H1 (cell line): Measurements from ENCODE around the gene MCAT. TPM values are rescaled to one million over a fixed set of nuclear protein-coding genes. Genes with fewer than 3 reads are reported as not detected.

ENCODE experiments used
- CTCF ChIA-PET: fragments of 300-600 bp; sonication (Branson Sonifier 250); formaldehyde crosslinking; loops from one replicate; lab custom pipeline; 2021; ENCODE audit not compliant: partially characterized antibody; lab: Charles Lee
- POLR2A ChIA-PET: fragments of 300-600 bp; sonication (Branson Sonifier 250); formaldehyde crosslinking; loops from one replicate; lab custom pipeline; 2021; ENCODE audit warnings: inconsistent platforms; ENCODE audit not compliant: partially characterized antibody; lab: Charles Lee
- DNase-seq, 2 experiments: peaks; one replicate each; pipeline versions ENCODE4 v3.0.0 to v3.0.0-alpha.2; 2010 to 2022; ENCODE audit warnings: low spot score in 2 of 2, low read depth in 1 of 2, mixed read lengths in 1 of 2
- FAIRE-seq: peaks from 2 replicates; lab custom pipeline; 2011; peaks lifted over from hg19 to GRCh38; lab: Jason Lieb, UNC
- H2AFZ ChIP-seq: 2 replicates; pipeline ENCODE4 v1.8.1; 2012; ENCODE audit warnings: low read length, inconsistent platforms
- H2AK5ac ChIP-seq: 2 replicates; pipeline ENCODE4 v1.6.1; 2013; ENCODE audit warnings: low read depth, low read length
- H2BK120ac ChIP-seq: replicated peaks from 2 replicates; pipeline ENCODE3; 2013; ENCODE audit warnings: low read depth, low read length, inconsistent platforms
- H2BK12ac ChIP-seq: 2 replicates; pipeline ENCODE4 v1.6.1; 2013; ENCODE audit warnings: low read depth, low read length
- H2BK15ac ChIP-seq: 2 replicates; pipeline ENCODE4 v1.6.1; 2013; ENCODE audit warnings: low read length
- H2BK20ac ChIP-seq: 2 replicates; pipeline ENCODE4 v1.6.1; 2013; ENCODE audit warnings: low read length
- H2BK5ac ChIP-seq: 2 replicates; pipeline ENCODE4 v1.6.1; 2013; ENCODE audit warnings: low read depth, low read length
- H3K14ac ChIP-seq: 2 replicates; pipeline ENCODE4 v1.6.1; 2013; ENCODE audit warnings: inconsistent platforms; ENCODE audit not compliant: insufficient read length
- H3K18ac ChIP-seq: 2 replicates; pipeline ENCODE4 v1.6.1; 2013; ENCODE audit warnings: low read length; ENCODE audit errors: extremely low read depth
- H3K23ac ChIP-seq: 2 replicates; pipeline ENCODE4 v1.6.1; 2013; ENCODE audit warnings: inconsistent platforms; ENCODE audit not compliant: insufficient read length
- H3K23me2 ChIP-seq: 2 replicates; pipeline ENCODE4 v1.6.1; 2013; ENCODE audit warnings: low read depth, low read length
- H3K27ac ChIP-seq: 2 replicates; pipeline ENCODE4 v1.6.1; 2011; ENCODE audit warnings: low read depth, low read length, inconsistent platforms
- H3K27me3 ChIP-seq, 4 experiments: replicated peaks in 1 of 4; 1 replicate in 1 of 4; 2 replicates in 3 of 4; pipeline versions ENCODE4 v1.6.1 to v1.8.1; 2011 to 2013; ENCODE audit warnings: low read length in 3 of 4, mild to moderate bottlenecking in 3 of 4, inconsistent platforms in 2 of 4, mixed read lengths in 2 of 4, moderate library complexity in 1 of 4; ENCODE audit not compliant: control insufficient read depth in 3 of 4, insufficient read depth in 3 of 4; ENCODE audit errors: extremely low read depth in 1 of 4
- H3K36me3 ChIP-seq, 4 experiments: 2 replicates each; pipeline versions ENCODE4 v1.6.1 to v1.8.1; 2011 to 2013; ENCODE audit warnings: mild to moderate bottlenecking in 4 of 4, low read length in 3 of 4, moderate library complexity in 2 of 4, control low read depth in 1 of 4, inconsistent platforms in 1 of 4; ENCODE audit not compliant: insufficient read depth in 4 of 4, control insufficient read depth in 2 of 4
- H3K4ac ChIP-seq: replicated peaks from 2 replicates; pipeline ENCODE3; 2013; ENCODE audit warnings: low read length, low read depth, mixed read lengths, inconsistent platforms; ENCODE audit not compliant: insufficient read length
- H3K4me1 ChIP-seq, 4 experiments: replicated peaks in 1 of 4; 1 replicate in 1 of 4; 2 replicates in 3 of 4; pipeline versions ENCODE4 v1.6.1 to v1.8.1; 2011 to 2013; ENCODE audit warnings: low read length in 3 of 4, inconsistent platforms in 2 of 4, mixed read lengths in 1 of 4; ENCODE audit not compliant: insufficient read depth in 4 of 4, control insufficient read depth in 3 of 4
- H3K4me2 ChIP-seq, 2 experiments: 2 replicates each; pipeline versions ENCODE4 v1.6.1 to v1.8.1; 2011 to 2013; ENCODE audit warnings: low read depth in 2 of 2, low read length in 2 of 2, control low read depth in 1 of 2, inconsistent platforms in 1 of 2, mild to moderate bottlenecking in 1 of 2; ENCODE audit not compliant: insufficient read depth in 1 of 2
- H3K4me3 ChIP-seq, 4 experiments: fragments of 200-600, 300-600 bp in 1 of 4; sonication (generic), shearing (Covaris generic), sonication (Bioruptor Twin) in 1 of 4; 2 replicates each; pipeline versions ENCODE4 v1.5.1 to v1.8.1; 2011 to 2016; ENCODE audit warnings: low read length in 4 of 4, low read depth in 3 of 4, control low read depth in 2 of 4, inconsistent platforms in 2 of 4, mild to moderate bottlenecking in 2 of 4, mixed read lengths in 1 of 4, moderate library complexity in 1 of 4; ENCODE audit not compliant: insufficient read depth in 2 of 4; ENCODE audit errors: extremely low read depth in 1 of 4
- H3K56ac ChIP-seq: replicated peaks from 2 replicates; pipeline ENCODE3; 2013; ENCODE audit warnings: low read depth, mild to moderate bottlenecking, mixed read lengths, low read length, inconsistent platforms; ENCODE audit not compliant: insufficient read length
- H3K79me1 ChIP-seq: 2 replicates; pipeline ENCODE4 v1.6.1; 2013; ENCODE audit warnings: low read depth, low read length, control low read depth
- H3K79me2 ChIP-seq, 2 experiments: 2 replicates each; pipeline versions ENCODE4 v1.6.1 to v1.8.1; 2012 to 2013; ENCODE audit warnings: low read length in 2 of 2, mild to moderate bottlenecking in 2 of 2, inconsistent platforms in 1 of 2; ENCODE audit not compliant: insufficient read depth in 2 of 2, control insufficient read depth in 1 of 2
- H3K9ac ChIP-seq, 4 experiments: replicated peaks in 1 of 4; 1 replicate in 1 of 4; 2 replicates in 3 of 4; pipeline versions ENCODE4 v1.6.1 to v1.8.1; 2011 to 2013; ENCODE audit warnings: low read depth in 3 of 4, low read length in 3 of 4, control low read depth in 2 of 4, mild to moderate bottlenecking in 2 of 4, moderate library complexity in 2 of 4, inconsistent platforms in 1 of 4; ENCODE audit errors: extremely low read depth in 1 of 4
- H3K9me3 ChIP-seq, 2 experiments: 2 replicates each; pipeline versions ENCODE4 v1.6.1 to v1.8.1; 2012 to 2013; ENCODE audit warnings: mild to moderate bottlenecking in 2 of 2, moderate library complexity in 2 of 2, control low read depth in 1 of 2, inconsistent platforms in 1 of 2, low read depth in 1 of 2, low read length in 1 of 2, mixed read lengths in 1 of 2; ENCODE audit not compliant: insufficient read depth in 2 of 2
- H4K20me1 ChIP-seq, 2 experiments: replicated peaks in 1 of 2; 2 replicates each; pipeline versions ENCODE3 to v1.8.1; 2011 to 2013; ENCODE audit warnings: inconsistent platforms in 2 of 2, low read length in 2 of 2, mild to moderate bottlenecking in 1 of 2; ENCODE audit not compliant: insufficient read depth in 2 of 2, control insufficient read depth in 1 of 2
- H4K5ac ChIP-seq: 2 replicates; pipeline ENCODE4 v1.6.1; 2013; ENCODE audit warnings: low read length, low read depth, mixed read lengths, inconsistent platforms; ENCODE audit not compliant: insufficient read length
- H4K8ac ChIP-seq: 2 replicates; pipeline ENCODE4 v1.8.0; 2013; ENCODE audit warnings: mild to moderate bottlenecking, moderate library complexity, low read length, inconsistent platforms; ENCODE audit not compliant: insufficient read depth; ENCODE audit errors: extremely low read depth
- H4K91ac ChIP-seq: replicated peaks from 2 replicates; pipeline ENCODE3; 2013; ENCODE audit warnings: low read length, mixed read lengths, inconsistent platforms; ENCODE audit not compliant: insufficient read length
- CBX5 ChIP-seq: fragments of 300-800, 300-1000 bp; sonication (generic); IDR thresholded peaks from 2 replicates; pipeline ENCODE4 v1.7.1; 2016; ENCODE audit warnings: antibody characterized with exemption, low read length, low read depth
- MAX ChIP-seq: IDR thresholded peaks from 2 replicates; pipeline ENCODE4 v1.6.1; 2012; ENCODE audit warnings: inconsistent platforms
- SIRT6 ChIP-seq: IDR thresholded peaks from one replicate; pipeline ENCODE4 v1.7.1; 2012; ENCODE audit warnings: low read length, inconsistent platforms
- SUZ12 ChIP-seq: fragments of 200-600 bp; sonication (generic); IDR thresholded peaks from 2 replicates; pipeline ENCODE4 v1.6.1; 2012; ENCODE audit warnings: mild to moderate bottlenecking, inconsistent platforms, low read length, moderate library complexity, mixed read lengths
- TEAD4 ChIP-seq: IDR thresholded peaks from 2 replicates; pipeline ENCODE4 v1.6.1; 2012; ENCODE audit warnings: low read depth, low read length, inconsistent platforms, mixed read lengths
- WGBS, 2 experiments: shearing (Covaris generic) in 1 of 2; methylation state at CpG; one replicate each; pipeline versions ENCODE4 v1.1.6 to v1.1.7; 2013 to 2015; ENCODE audit warnings: low lambda C conversion rate in 2 of 2, mixed read lengths in 2 of 2, inconsistent platforms in 1 of 2, low coverage in 1 of 2, missing lambda C conversion rate in 1 of 2; ENCODE audit not compliant: insufficient replicate concordance in 2 of 2, insufficient coverage in 1 of 2, insufficient read length in 1 of 2; ENCODE audit errors: extremely low coverage in 1 of 2, missing lambda C conversion rate in 1 of 2; 5-methylcytosine and 5-hydroxymethylcytosine counted together
- polyA plus RNA-seq, 7 experiments: library from polyadenylated mRNA; depleted of rRNA in 3 of 7; stranded (reverse) in 5 of 7; unstranded in 2 of 7; fragments of >200 nt in 5 of 7; fragments of 200-250 nt in 2 of 7; gene quantifications; 1 replicate in 5 of 7; 2 replicates in 1 of 7; 4 replicates in 1 of 7; pipeline versions ENCODE4 v1.2.1 to v1.2.3, GENCODE V29; 2011 to 2013; ENCODE audit warnings: missing spikeins in 2 of 7, mixed read lengths in 2 of 7
- total RNA-seq: library from RNA; stranded (reverse); fragmentation: NEBNext Ultra II Directional; extraction: Animal tissue kit (Norgen Biotek cat#: 25700); gene quantifications from 2 replicates; pipeline ENCODE4 v1.2.1, GENCODE V29; 2021

MCAT gene
- total and polyA plus RNA-seq, 2 of the 8 experiments (the other 6 are each of a cell fraction or from before 2014, with no cell fraction given), result 15.8 to 17.4 TPM

- H3K79me1 ChIP-seq, result no peaks in the 10 kb centered on the region
- H2BK20ac ChIP-seq, result no peak overlapping the region
- no peak overlapping the region for H2AK5ac ChIP-seq
- no peak overlapping the region for H3K4ac ChIP-seq
- no peak overlapping the region for H3K18ac ChIP-seq
- H2BK5ac ChIP-seq, result no peak overlapping the region
- no peaks in the 10 kb centered on the region for H3K27me3 ChIP-seq
- ChIA-PET POLR2A (interaction anchor here (0.6 to 1.0 kb wide), 2 partner anchors 11 to 237 kb away, joined by 3 read pairs; no protein-coding TSS in a partner anchor), CTCF (interaction anchor here (0.6 to 1.0 kb wide), 2 partner anchors 9 to 55 kb away, joined by 3 to 4 read pairs; no protein-coding TSS in a partner anchor)
- H3K9ac ChIP-seq, result no peak overlapping the region
- DNase-seq (no peak), FAIRE-seq (no peak)
- 0 out of 2 replicates have a peak overlapping the region, but pooled peaks have one; percentile 51 for H4K8ac ChIP-seq
- H2BK120ac ChIP-seq, result no peak overlapping the region
- H3K4me1 ChIP-seq, result no peaks in the 10 kb centered on the region; a peak in 2 of 7 replicates
- H3K23me2 ChIP-seq, result no peaks in the 10 kb centered on the region
- no peak overlapping the region for H3K27ac ChIP-seq
- H3K4me3 ChIP-seq, result no peak overlapping the region
- H2AFZ ChIP-seq, result no peak overlapping the region
- WGBS, 2 experiments, result 87% methylated on average over 12 of the region's 15 CpGs; no CpG with 5 or more reads in 1 of the 2 experiments
- H3K9me3 ChIP-seq, result no peaks in the 10 kb centered on the region
- no peak overlapping the region for H4K5ac ChIP-seq
- H4K91ac ChIP-seq, result no peak overlapping the region
- no peaks in the 10 kb centered on the region for H3K79me2 ChIP-seq
- no peak overlapping the region for H2BK12ac ChIP-seq
- H4K20me1 ChIP-seq, result peaks cover 3 to 18% of the 10 kb centered on the region in 2 experiments
- H3K36me3 ChIP-seq, result peaks cover 35 to 73% (median 68%) of the 10 kb centered on the region in 4 experiments
- no peak overlapping the region for H2BK15ac ChIP-seq
- no peak overlapping the region for H3K56ac ChIP-seq
- H3K23ac ChIP-seq, result no peak overlapping the region
- H3K4me2 ChIP-seq, result no peak overlapping the region
- no peak overlapping the region for H3K14ac ChIP-seq
- TF ChIP-seq SUZ12 (no peak), TEAD4 (no peak), CBX5 (no peak), MAX (no peak), SIRT6 (no peak)
Observed at GRCh38 chr22:43176090-43176489, 32.9 kb upstream of the MCAT start.
